ENCODE measurements around the gene SERPINB3. TPM values are rescaled to one million over a fixed set of nuclear protein-coding genes. Genes with fewer than 3 reads are reported as not detected.

SERPINB3 gene
- total and polyA plus RNA-seq, 2 donors (not counting 1 experiment from before 2014, with no cell fraction given), result not detected

GRCh38 chr18:63702660-63703059 lies 41.0 kb upstream of the SERPINB3 start, which contains the start of gene SERPINB11:
TSS of gene SERPINB11 (plus strand) at chr18:63702960. CDS start at chr18:63710194, 7,234 bp downstream.
- Histone ChIP-seq H3K4me2 (replicated peaks; ENCODE audit: low read depth, low read length, poor library complexity, severe bottlenecking) (no peak within 1 kb of the TSS), H3K9ac (ENCODE audit: low read length) (no peak within 1 kb of the TSS), H3K9me3 (ENCODE audit: control extremely low read depth in 1 of 3, control insufficient read depth in 2 of 3, insufficient read depth in 1 of 3, low read length in 2 of 3) (no peaks in the 10 kb centered on the region), H3K4me1 (ENCODE audit: control insufficient read depth in 2 of 2, insufficient read depth in 2 of 2, low read length in 2 of 2) (no peaks in the 10 kb centered on the region), H3K27ac (ENCODE audit: low read length in 2 of 2) (no peak within 1 kb of the TSS), H3K36me3 (replicated peaks in 1 of 2; ENCODE audit: control extremely low read depth in 1 of 2, control insufficient read depth in 1 of 2, extremely low read depth in 1 of 2, insufficient read depth in 2 of 2, low read length in 1 of 2) (no peaks in the 10 kb centered on the region), H4K20me1 (ENCODE audit: control insufficient read depth, insufficient read depth, low read length, poor library complexity, severe bottlenecking) (no peaks in the 10 kb centered on the region), H3K79me2 (ENCODE audit: control insufficient read depth, insufficient read depth, low read length) (no peaks in the 10 kb centered on the region), H3K4me3 (ENCODE audit: control extremely low read depth in 1 of 5, extremely low read depth in 1 of 5, insufficient read depth in 1 of 5, low read depth in 2 of 5, low read length in 4 of 5) (no peak within 1 kb of the TSS), H3K27me3 (replicated peaks in 1 of 4; ENCODE audit: control extremely low read depth in 1 of 4, control insufficient read depth in 3 of 4, insufficient read depth in 4 of 4, low read length in 3 of 4) (peaks cover 0 to 2% (median 0%) of the 10 kb centered on the region in 4 experiments), H2AFZ (ENCODE audit: insufficient read depth, low read depth, low read length, poor library complexity, severe bottlenecking) (no peak within 1 kb of the TSS)
- Mint-ChIP-seq H3K9me3 (ENCODE audit: insufficient read depth) (no peaks in the 10 kb centered on the region), H3K4me1 (no peaks in the 10 kb centered on the region), H3K27ac (no peak within 1 kb of the TSS), H3K27me3 (peaks cover 2% of the 10 kb centered on the region), H3K4me3 (no peak within 1 kb of the TSS)
- POLR2A ChIA-PET, result no interaction called here
- ATAC-seq (ENCODE audit: low read depth) (no peak), DNase-seq (no peak)
- no CpG with 5 or more reads among the region's 2 CpGs for WGBS (ENCODE audit: insufficient coverage)
- TF ChIP-seq EZH2 (IDR thresholded peaks at IDR 0.05; ENCODE audit: borderline replicate concordance, insufficient read depth, low read depth, low read length, poor library complexity, severe bottlenecking) (no peak), CTCF (IDR thresholded peaks at IDR 0.05) (no peak)
- intact Hi-C loops (cut with micrococcal nuclease), result no loop called here
- CTCF ChIA-PET, result no interaction called here

GRCh38 chr18:63701952-63702351 lies 40.3 kb upstream of the SERPINB3 start:
- no peak overlapping the region for H3K4me3 ChIP-seq (ENCODE audit: control extremely low read depth in 1 of 5, extremely low read depth in 1 of 5, insufficient read depth in 1 of 5, low read depth in 2 of 5, low read length in 4 of 5)
- H3K4me2 ChIP-seq (replicated peaks; ENCODE audit: low read depth, low read length, poor library complexity, severe bottlenecking), result no peak overlapping the region
- TF ChIP-seq CTCF (IDR thresholded peaks at IDR 0.05) (no peak), EZH2 (IDR thresholded peaks at IDR 0.05; ENCODE audit: borderline replicate concordance, insufficient read depth, low read depth, low read length, poor library complexity, severe bottlenecking) (no peak)
- ATAC-seq (ENCODE audit: low read depth) (no peak), DNase-seq (no peak)
- peaks cover 0 to 2% (median 0%) of the 10 kb centered on the region in 4 experiments for H3K27me3 ChIP-seq (replicated peaks in 1 of 4; ENCODE audit: control extremely low read depth in 1 of 4, control insufficient read depth in 3 of 4, insufficient read depth in 4 of 4, low read length in 3 of 4)
- intact Hi-C loops (cut with micrococcal nuclease), result no loop called here
- Mint-ChIP-seq H3K27ac (no peak overlapping the region), H3K27me3 (peaks cover 2% of the 10 kb centered on the region), H3K4me1 (no peaks in the 10 kb centered on the region), H3K4me3 (no peak overlapping the region), H3K9me3 (ENCODE audit: insufficient read depth) (no peaks in the 10 kb centered on the region)
- H2AFZ ChIP-seq (ENCODE audit: insufficient read depth, low read depth, low read length, poor library complexity, severe bottlenecking), result no peak overlapping the region
- no peaks in the 10 kb centered on the region for H3K36me3 ChIP-seq (replicated peaks in 1 of 2; ENCODE audit: control extremely low read depth in 1 of 2, control insufficient read depth in 1 of 2, extremely low read depth in 1 of 2, insufficient read depth in 2 of 2, low read length in 1 of 2)
- H3K9me3 ChIP-seq (ENCODE audit: control extremely low read depth in 1 of 3, control insufficient read depth in 2 of 3, insufficient read depth in 1 of 3, low read length in 2 of 3), result no peaks in the 10 kb centered on the region
- CTCF ChIA-PET, result no interaction called here
- no peak overlapping the region for H3K27ac ChIP-seq (ENCODE audit: low read length in 2 of 2)
- H3K4me1 ChIP-seq (ENCODE audit: control insufficient read depth in 2 of 2, insufficient read depth in 2 of 2, low read length in 2 of 2), result no peaks in the 10 kb centered on the region
- POLR2A ChIA-PET, result no interaction called here
- no peak overlapping the region for H3K9ac ChIP-seq (ENCODE audit: low read length)
- 90% methylated on average over 2 of the region's 5 CpGs for WGBS (ENCODE audit: insufficient coverage)
- H3K79me2 ChIP-seq (ENCODE audit: control insufficient read depth, insufficient read depth, low read length), result no peaks in the 10 kb centered on the region
- no peaks in the 10 kb centered on the region for H4K20me1 ChIP-seq (ENCODE audit: control insufficient read depth, insufficient read depth, low read length, poor library complexity, severe bottlenecking)

All from B cell (primary cell).